ENCODE data around the gene AK8. TPM values are rescaled to one million over a fixed set of nuclear protein-coding genes. Genes with fewer than 3 reads are reported as not detected.

Gene AK8
- total RNA-seq, 3 donors from 2014 or later (not counting 1 experiment from before 2014, with no cell fraction given), result 0.14 to 0.21 (median 0.18) TPM

DNA sequence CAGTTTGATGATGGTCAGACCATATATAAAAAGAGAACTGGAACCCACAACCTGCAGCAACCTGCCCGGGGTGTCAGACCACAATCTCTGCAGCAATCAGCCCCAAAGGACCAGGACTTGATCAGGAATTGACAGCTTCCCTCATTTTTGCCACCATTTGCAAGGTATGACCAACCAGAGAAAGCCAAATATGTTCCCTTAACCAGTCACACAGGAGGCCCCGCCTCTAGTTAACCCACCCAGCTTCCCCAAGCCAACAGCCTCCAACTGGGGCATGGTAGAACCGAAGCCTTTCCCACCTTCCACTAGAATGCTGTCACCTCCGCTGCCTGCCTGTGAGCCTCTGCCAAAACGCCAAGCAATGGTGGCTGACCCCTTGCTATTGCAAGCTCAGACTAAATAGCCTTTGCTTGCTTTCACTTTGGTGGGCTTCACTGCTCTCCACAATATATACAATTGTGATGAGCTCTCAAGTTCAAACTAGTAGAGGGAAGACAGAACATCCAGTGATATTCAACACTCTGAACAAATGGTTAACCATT, 86.3 kb downstream of the AK8 start:
- Histone ChIP-seq H3K4me1 (ENCODE audit: control insufficient read depth, insufficient read depth, low read length) (no peaks in the 10 kb centered on the region), H3K27ac (ENCODE audit: low read length) (no peak overlapping the region), H3K27me3 (ENCODE audit: control insufficient read depth, insufficient read depth, low read length) (no peaks in the 10 kb centered on the region), H3K36me3 (ENCODE audit: control insufficient read depth, insufficient read depth, low read length) (no peaks in the 10 kb centered on the region), H3K9me3 (ENCODE audit: control insufficient read depth, insufficient read depth, low read length) (no peaks in the 10 kb centered on the region), H3K4me3 (ENCODE audit: low read length) (no peak overlapping the region)
- ATAC-seq, result no peak
- peaks cover 13 to 32% of the 10 kb centered on the region in 2 donors for H3K27me3 Mint-ChIP-seq (ENCODE audit: low read depth in 2 of 2)
- no peaks in the 10 kb centered on the region for H3K4me1 Mint-ChIP-seq
- no peaks in the 10 kb centered on the region for H3K9me3 Mint-ChIP-seq
- intact Hi-C loops (cut with micrococcal nuclease), result no loop called here
- no peak overlapping the region for H3K27ac Mint-ChIP-seq
- no peak for DNase-seq
- TF ChIP-seq, protein P1, sequence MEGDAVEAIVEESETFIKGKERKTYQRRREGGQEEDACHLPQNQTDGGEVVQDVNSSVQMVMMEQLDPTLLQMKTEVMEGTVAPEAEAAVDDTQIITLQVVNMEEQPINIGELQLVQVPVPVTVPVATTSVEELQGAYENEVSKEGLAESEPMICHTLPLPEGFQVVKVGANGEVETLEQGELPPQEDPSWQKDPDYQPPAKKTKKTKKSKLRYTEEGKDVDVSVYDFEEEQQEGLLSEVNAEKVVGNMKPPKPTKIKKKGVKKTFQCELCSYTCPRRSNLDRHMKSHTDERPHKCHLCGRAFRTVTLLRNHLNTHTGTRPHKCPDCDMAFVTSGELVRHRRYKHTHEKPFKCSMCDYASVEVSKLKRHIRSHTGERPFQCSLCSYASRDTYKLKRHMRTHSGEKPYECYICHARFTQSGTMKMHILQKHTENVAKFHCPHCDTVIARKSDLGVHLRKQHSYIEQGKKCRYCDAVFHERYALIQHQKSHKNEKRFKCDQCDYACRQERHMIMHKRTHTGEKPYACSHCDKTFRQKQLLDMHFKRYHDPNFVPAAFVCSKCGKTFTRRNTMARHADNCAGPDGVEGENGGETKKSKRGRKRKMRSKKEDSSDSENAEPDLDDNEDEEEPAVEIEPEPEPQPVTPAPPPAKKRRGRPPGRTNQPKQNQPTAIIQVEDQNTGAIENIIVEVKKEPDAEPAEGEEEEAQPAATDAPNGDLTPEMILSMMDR (IDR thresholded peaks at IDR 0.05), result no peak
- no peak overlapping the region for H3K4me3 Mint-ChIP-seq
- peaks cover 10% of the 10 kb centered on the region for H3K36me3 Mint-ChIP-seq
- 83% methylated on average over 5 of the region's 5 CpGs for WGBS (ENCODE audit: insufficient coverage)

DNA sequence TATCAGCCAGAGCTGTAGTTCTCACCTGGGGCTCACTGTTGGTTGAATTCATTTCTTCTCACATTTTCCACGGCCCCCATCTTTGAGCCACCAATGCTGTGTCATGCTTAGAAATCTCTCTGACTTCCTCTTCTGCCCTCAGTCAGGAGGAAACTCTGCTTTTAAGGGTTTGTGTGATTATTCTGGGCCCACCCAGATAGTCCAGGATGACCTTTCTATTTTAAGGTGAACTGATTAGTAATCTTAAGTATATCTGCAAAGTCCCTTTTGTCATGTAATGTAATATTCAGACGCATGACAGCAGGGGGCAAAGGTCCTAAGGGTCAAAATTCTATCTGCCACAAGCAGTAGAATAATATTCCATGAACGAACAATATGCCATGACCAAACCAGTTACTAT, 88.4 kb downstream of the AK8 start:
- Histone ChIP-seq H3K36me3 (ENCODE audit: control insufficient read depth, insufficient read depth, low read length) (no peaks in the 10 kb centered on the region), H3K4me3 (ENCODE audit: low read length) (no peak overlapping the region), H3K4me1 (ENCODE audit: control insufficient read depth, insufficient read depth, low read length) (no peaks in the 10 kb centered on the region), H3K27me3 (ENCODE audit: control insufficient read depth, insufficient read depth, low read length) (no peaks in the 10 kb centered on the region), H3K27ac (ENCODE audit: low read length) (no peak overlapping the region), H3K9me3 (ENCODE audit: control insufficient read depth, insufficient read depth, low read length) (no peaks in the 10 kb centered on the region)
- no peaks in the 10 kb centered on the region for H3K9me3 Mint-ChIP-seq
- H3K4me1 Mint-ChIP-seq, result no peaks in the 10 kb centered on the region
- TF ChIP-seq, protein P1 (IDR thresholded peaks at IDR 0.05), result no peak
- DNase-seq, result no peak
- no peak overlapping the region for H3K4me3 Mint-ChIP-seq
- no peak overlapping the region for H3K27ac Mint-ChIP-seq
- intact Hi-C loops (cut with micrococcal nuclease), result no loop called here
- H3K36me3 Mint-ChIP-seq, result peaks cover 10% of the 10 kb centered on the region
- H3K27me3 Mint-ChIP-seq (ENCODE audit: low read depth in 2 of 2), result peaks cover 12 to 44% of the 10 kb centered on the region in 2 donors
- no peak for ATAC-seq
- WGBS (ENCODE audit: insufficient coverage), result 6% methylated on average over 2 of the region's 3 CpGs

DNA sequence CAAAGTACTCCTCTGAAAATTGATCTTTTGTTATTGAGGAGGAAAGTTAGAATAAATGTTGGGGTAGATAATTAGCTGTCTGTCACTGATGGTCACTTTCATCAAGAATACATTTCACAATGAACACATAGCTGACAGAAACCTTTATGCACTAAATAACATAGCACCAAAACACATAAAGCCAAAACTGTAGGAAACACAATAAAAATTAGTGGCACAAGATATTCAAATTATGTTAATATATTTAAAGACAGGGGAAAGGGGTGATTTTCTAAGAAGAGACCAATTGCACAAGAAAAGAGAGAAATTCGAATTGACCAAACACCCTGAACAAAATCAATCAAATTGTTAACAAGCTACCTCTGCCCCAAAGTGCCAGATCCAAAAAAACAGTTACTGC, 89.7 kb downstream of the AK8 start:
- Histone ChIP-seq H3K4me3 (ENCODE audit: low read length) (no peak overlapping the region), H3K9me3 (ENCODE audit: control insufficient read depth, insufficient read depth, low read length) (no peaks in the 10 kb centered on the region), H3K27me3 (ENCODE audit: control insufficient read depth, insufficient read depth, low read length) (no peaks in the 10 kb centered on the region), H3K27ac (ENCODE audit: low read length) (no peak overlapping the region), H3K36me3 (ENCODE audit: control insufficient read depth, insufficient read depth, low read length) (no peaks in the 10 kb centered on the region), H3K4me1 (ENCODE audit: control insufficient read depth, insufficient read depth, low read length) (no peaks in the 10 kb centered on the region)
- intact Hi-C loops (cut with micrococcal nuclease), result no loop called here
- ATAC-seq (no peak), DNase-seq (no peak)
- no peaks in the 10 kb centered on the region for H3K9me3 Mint-ChIP-seq
- H3K4me1 Mint-ChIP-seq, result no peaks in the 10 kb centered on the region
- H3K27ac Mint-ChIP-seq, result no peak overlapping the region
- H3K36me3 Mint-ChIP-seq, result peaks cover 10% of the 10 kb centered on the region
- TF ChIP-seq, protein P1 (IDR thresholded peaks at IDR 0.05), result no peak
- H3K27me3 Mint-ChIP-seq (ENCODE audit: low read depth in 2 of 2), result peaks cover 13 to 37% of the 10 kb centered on the region in 2 donors
- no CpG with 5 or more reads among the region's 1 CpG for WGBS (ENCODE audit: insufficient coverage)
- no peak overlapping the region for H3K4me3 Mint-ChIP-seq

DNA sequence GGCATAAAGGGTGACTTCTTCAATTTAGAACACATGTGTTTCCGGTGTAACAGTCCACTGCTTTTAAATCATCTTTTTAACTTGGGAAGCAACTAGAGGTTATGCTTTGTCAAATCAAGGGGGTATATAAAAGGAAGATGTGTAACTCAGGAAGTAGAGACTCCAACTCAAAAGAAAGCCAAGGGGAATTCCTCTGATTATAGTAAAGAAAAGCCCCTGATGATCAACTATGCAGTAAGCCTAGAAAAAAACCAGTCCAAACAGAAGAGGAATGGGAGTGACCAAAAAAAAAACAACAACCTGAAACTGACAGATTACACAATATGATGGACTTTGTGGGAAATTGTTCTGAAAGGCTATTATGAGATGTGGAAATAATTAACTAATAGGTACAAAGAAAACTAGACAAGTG, 90.3 kb downstream of the AK8 start:
- WGBS (ENCODE audit: insufficient coverage), result 88% methylated on average over 1 of the region's 1 CpG
- TF ChIP-seq, protein P1 (IDR thresholded peaks at IDR 0.05), result no peak
- Histone ChIP-seq H3K27ac (ENCODE audit: low read length) (no peak overlapping the region), H3K36me3 (ENCODE audit: control insufficient read depth, insufficient read depth, low read length) (no peaks in the 10 kb centered on the region), H3K4me1 (ENCODE audit: control insufficient read depth, insufficient read depth, low read length) (no peaks in the 10 kb centered on the region), H3K9me3 (ENCODE audit: control insufficient read depth, insufficient read depth, low read length) (no peaks in the 10 kb centered on the region), H3K27me3 (ENCODE audit: control insufficient read depth, insufficient read depth, low read length) (no peaks in the 10 kb centered on the region), H3K4me3 (ENCODE audit: low read length) (no peak overlapping the region)
- no peaks in the 10 kb centered on the region for H3K4me1 Mint-ChIP-seq
- peaks cover 14 to 42% of the 10 kb centered on the region in 2 donors for H3K27me3 Mint-ChIP-seq (ENCODE audit: low read depth in 2 of 2)
- H3K36me3 Mint-ChIP-seq, result peaks cover 10% of the 10 kb centered on the region
- no peaks in the 10 kb centered on the region for H3K9me3 Mint-ChIP-seq
- DNase-seq, result no peak
- H3K27ac Mint-ChIP-seq, result no peak overlapping the region
- ATAC-seq, result no peak
- intact Hi-C loops (cut with micrococcal nuclease), result no loop called here
- H3K4me3 Mint-ChIP-seq, result no peak overlapping the region

Data from natural killer cell (primary cell).